ENCODE results near the gene RPS2. TPM values are rescaled to one million over a fixed set of nuclear protein-coding genes. Genes with fewer than 3 reads are reported as not detected.

Gene RPS2
- total and polyA plus RNA-seq, 8 donors = 1,832 to 2,607 (median 2,226) TPM

DNA sequence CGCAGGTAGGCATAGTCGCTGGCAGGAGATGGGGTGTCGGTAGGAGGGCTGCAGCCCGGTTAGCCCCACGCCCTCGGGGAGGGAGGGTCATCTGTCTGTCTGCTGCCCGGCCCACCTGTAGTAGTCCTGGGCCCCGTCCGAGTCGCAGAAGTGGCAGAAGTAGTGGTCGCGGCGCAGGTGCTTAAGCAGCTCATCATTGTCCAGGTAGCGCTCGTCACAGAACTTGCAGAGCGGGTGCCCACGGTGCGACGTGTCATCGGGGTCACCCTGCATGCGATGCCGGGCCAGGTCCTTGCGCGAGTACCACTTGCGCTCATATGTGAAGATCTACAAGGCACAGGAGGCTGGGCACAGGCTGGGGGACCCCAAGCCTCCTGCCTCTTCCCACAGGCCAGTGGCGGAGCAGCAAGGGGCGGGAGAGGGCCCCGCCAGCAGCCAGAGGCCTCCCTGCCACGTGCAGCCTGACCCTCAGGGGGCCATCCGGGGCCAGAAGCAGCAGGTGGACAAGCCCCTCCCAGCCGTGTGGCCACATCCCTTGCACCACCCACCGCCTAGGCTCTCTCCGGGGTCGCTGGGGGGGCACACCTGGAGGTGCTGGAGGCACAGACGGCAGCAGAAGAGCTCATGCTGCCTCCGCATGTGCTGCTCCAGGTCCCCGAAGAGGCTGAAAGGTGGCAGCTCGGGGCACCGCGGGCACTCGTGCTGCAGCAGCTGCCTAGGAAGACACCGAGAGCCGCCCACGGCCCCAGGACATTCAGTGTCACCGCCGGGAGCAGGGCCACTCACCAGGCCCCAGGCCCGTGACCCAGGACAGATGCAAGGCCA, 38.0 kb upstream of the RPS2 start:
- H3K27me3 ChIP-seq = no peaks in the 10 kb centered on the region
- TF ChIP-seq, protein P1, sequence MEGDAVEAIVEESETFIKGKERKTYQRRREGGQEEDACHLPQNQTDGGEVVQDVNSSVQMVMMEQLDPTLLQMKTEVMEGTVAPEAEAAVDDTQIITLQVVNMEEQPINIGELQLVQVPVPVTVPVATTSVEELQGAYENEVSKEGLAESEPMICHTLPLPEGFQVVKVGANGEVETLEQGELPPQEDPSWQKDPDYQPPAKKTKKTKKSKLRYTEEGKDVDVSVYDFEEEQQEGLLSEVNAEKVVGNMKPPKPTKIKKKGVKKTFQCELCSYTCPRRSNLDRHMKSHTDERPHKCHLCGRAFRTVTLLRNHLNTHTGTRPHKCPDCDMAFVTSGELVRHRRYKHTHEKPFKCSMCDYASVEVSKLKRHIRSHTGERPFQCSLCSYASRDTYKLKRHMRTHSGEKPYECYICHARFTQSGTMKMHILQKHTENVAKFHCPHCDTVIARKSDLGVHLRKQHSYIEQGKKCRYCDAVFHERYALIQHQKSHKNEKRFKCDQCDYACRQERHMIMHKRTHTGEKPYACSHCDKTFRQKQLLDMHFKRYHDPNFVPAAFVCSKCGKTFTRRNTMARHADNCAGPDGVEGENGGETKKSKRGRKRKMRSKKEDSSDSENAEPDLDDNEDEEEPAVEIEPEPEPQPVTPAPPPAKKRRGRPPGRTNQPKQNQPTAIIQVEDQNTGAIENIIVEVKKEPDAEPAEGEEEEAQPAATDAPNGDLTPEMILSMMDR (IDR thresholded peaks at IDR 0.05) = no peak
- peaks cover 19 to 43% of the 10 kb centered on the region in 2 donors for H3K4me1 ChIP-seq
- no peak overlapping the region for H3K4me3 ChIP-seq
- DNase-seq = peak in 1 of 4 donors; percentile 71
- peaks cover 0 to 59% of the 10 kb centered on the region in 2 donors for H3K36me3 ChIP-seq
- ATAC-seq = no peak
- intact Hi-C loops (cut with DNase I) = no loop called here
- no peaks in the 10 kb centered on the region for H3K9me3 ChIP-seq
- H3K27ac ChIP-seq = no peak overlapping the region

DNA sequence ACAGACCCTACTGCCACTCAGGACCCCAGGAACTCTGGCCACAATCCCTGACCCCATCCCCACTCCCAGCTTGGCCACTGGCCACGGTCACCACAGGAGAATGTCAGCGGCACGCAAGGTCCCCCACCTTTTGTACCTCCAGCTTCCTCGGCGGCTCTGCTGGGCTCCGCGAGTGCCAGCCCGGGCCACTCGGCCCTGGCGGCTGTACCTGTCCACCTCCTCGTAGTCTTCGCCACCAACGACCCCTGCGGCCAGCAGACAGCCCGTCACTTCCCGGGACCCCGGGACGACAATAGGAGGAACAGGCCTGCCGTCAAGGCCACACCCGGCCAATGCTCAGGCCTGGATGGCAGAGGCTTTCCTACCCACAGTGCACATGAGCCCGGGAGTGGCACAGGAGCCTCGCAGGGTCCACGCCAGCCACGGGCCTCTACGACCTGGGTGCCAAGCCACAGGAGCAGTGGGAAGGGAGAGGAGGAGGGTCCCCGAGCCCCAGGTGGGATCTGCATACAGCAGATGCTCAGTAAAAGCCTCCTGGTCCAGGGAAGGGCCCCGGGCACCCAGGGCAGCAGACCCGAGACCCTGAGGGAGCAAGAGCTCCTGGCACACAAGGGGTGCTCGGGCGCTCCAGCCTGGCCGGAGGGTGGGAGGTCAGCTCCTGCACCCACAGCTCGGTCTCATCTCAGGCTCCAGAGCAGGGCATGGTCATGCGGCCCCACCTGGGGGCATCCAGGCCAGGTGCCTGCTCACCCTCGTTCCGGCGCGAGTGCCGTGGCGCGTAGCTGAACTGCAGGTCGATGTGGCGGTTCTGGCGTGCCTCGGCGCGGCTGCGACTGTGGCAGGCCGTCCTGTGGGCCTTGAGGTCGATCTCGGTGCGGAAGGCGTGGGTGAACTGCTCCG, 37.1 kb upstream of the RPS2 start:
- H3K27me3 ChIP-seq = no peaks in the 10 kb centered on the region
- H3K36me3 ChIP-seq = peaks cover 0 to 67% of the 10 kb centered on the region in 2 donors
- peaks cover 14 to 34% of the 10 kb centered on the region in 2 donors for H3K4me1 ChIP-seq
- TF ChIP-seq, protein P1 (IDR thresholded peaks at IDR 0.05) = no peak
- H3K4me3 ChIP-seq = no peak overlapping the region
- ATAC-seq = no peak
- intact Hi-C loops (cut with DNase I) = no loop called here
- no peaks in the 10 kb centered on the region for H3K9me3 ChIP-seq
- H3K27ac ChIP-seq = no peak overlapping the region
- DNase-seq = peak in 1 of 4 donors; percentile 80

DNA sequence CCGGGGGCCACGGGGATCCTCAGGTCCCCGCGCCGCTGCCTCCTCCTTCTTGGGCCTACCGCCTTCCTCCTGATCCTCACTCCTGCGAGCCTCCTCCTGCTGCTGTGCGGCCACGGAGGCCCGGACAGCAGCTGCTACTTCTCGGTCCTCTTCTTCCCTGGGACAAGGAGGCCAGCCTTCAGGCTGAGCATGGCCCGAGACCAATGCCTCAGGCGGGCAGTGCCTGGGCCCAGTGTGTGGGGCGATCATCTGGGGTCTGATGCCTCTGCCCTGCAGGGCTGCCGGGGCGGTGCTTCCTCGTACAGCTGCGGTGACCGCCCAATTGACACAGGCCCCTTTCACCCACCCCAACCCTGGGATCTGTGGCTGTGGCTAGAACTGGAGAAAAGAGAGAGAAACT, 36.4 kb upstream of the RPS2 start:
- H3K27me3 ChIP-seq = no peaks in the 10 kb centered on the region
- peaks cover 14 to 29% of the 10 kb centered on the region in 2 donors for H3K4me1 ChIP-seq
- no peaks in the 10 kb centered on the region for H3K9me3 ChIP-seq
- peaks cover 0 to 67% of the 10 kb centered on the region in 2 donors for H3K36me3 ChIP-seq
- no peak overlapping the region for H3K4me3 ChIP-seq
- no peak for ATAC-seq
- TF ChIP-seq, protein P1 (IDR thresholded peaks at IDR 0.05) = no peak
- peak in 1 of 4 donors; percentile 69 for DNase-seq
- H3K27ac ChIP-seq = no peak overlapping the region
- intact Hi-C loops (cut with DNase I) = no loop called here

DNA sequence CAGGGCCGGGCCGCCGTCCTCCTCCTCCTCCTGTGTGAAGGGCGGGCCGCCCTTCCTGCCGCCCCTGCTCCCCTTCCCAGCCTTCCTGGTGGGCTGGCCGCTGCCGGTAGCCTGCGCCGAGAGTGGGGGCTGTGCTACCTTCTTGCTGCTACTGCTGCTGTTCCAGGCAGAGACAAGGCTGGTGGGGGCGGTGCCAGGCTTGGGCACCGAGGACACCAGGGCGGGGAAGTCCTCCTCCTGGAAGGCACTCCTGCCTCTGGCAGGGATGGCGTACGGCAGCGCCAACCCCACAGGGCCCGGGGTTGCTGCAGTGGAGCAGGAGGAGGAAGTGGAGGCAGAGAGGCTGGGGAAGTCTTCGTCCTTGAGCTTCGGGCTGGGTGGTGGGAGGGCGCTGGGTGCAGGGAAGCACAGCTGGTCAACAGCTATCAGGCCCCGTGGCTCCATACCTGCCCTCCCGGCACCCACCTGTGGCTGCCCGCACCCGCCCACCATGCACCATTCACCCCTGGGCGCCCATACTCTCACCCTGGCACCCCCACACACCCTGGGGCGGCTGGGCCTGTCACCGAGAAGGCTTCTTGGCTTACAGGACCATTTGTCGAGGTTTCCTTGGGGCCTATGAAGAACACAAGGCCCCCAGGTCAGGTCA, 35.4 kb upstream of the RPS2 start:
- peaks cover 0 to 67% of the 10 kb centered on the region in 2 donors for H3K36me3 ChIP-seq
- H3K9me3 ChIP-seq = no peaks in the 10 kb centered on the region
- ATAC-seq = no peak
- H3K27ac ChIP-seq = no peak overlapping the region
- TF ChIP-seq, protein P1 (IDR thresholded peaks at IDR 0.05) = no peak
- no peaks in the 10 kb centered on the region for H3K27me3 ChIP-seq
- intact Hi-C loops (cut with DNase I) = no loop called here
- H3K4me3 ChIP-seq = no peak overlapping the region
- no peak for DNase-seq
- H3K4me1 ChIP-seq = peaks cover 8 to 18% of the 10 kb centered on the region in 2 donors
